Trophoblast cell (in vitro differentiated cells and primary cell): ENCODE results near the gene TMEM11.

ENCODE experiments used
- DNase-seq, 2 donors: peaks; one replicate each; pipeline ENCODE4 v3.0.0-alpha.2; 2016
- H2AFZ ChIP-seq: 2 replicates; pipeline ENCODE4 v1.6.1; 2013; ENCODE audit warnings: low read length, moderate library complexity, mild to moderate bottlenecking; ENCODE audit not compliant: insufficient read depth, poor library complexity
- H2AK5ac ChIP-seq: 2 replicates; pipeline ENCODE4 v1.6.1; 2013; ENCODE audit warnings: mild to moderate bottlenecking, low read length
- H2BK120ac ChIP-seq: 2 replicates; pipeline ENCODE4 v1.6.1; 2013; ENCODE audit warnings: low read length, mild to moderate bottlenecking, moderate library complexity; ENCODE audit not compliant: insufficient read depth, poor library complexity
- H2BK12ac ChIP-seq: 2 replicates; pipeline ENCODE4 v1.6.1; 2013; ENCODE audit warnings: mild to moderate bottlenecking, low read length, moderate library complexity
- H2BK5ac ChIP-seq: 2 replicates; pipeline ENCODE4 v1.6.1; 2013; ENCODE audit warnings: low read length, low read depth, moderate library complexity, mild to moderate bottlenecking; ENCODE audit not compliant: poor library complexity
- H3K14ac ChIP-seq: 2 replicates; pipeline ENCODE4 v1.6.1; 2013; ENCODE audit warnings: mild to moderate bottlenecking, low read length
- H3K18ac ChIP-seq: 2 replicates; pipeline ENCODE4 v1.6.1; 2013; ENCODE audit warnings: mild to moderate bottlenecking, low read length
- H3K23ac ChIP-seq: 2 replicates; pipeline ENCODE4 v1.6.1; 2013; ENCODE audit warnings: low read length
- H3K27ac ChIP-seq: 2 replicates; pipeline ENCODE4 v1.5.1; 2013; ENCODE audit warnings: low read depth, mild to moderate bottlenecking, inconsistent platforms, low read length, moderate library complexity
- H3K27me3 ChIP-seq: 2 replicates; pipeline ENCODE4 v1.6.1; 2013; ENCODE audit warnings: inconsistent platforms, mild to moderate bottlenecking, low read length, moderate library complexity; ENCODE audit not compliant: insufficient read depth
- H3K36me3 ChIP-seq, 2 experiments: 1 replicate in 1 of 2; 2 replicates in 1 of 2; pipeline ENCODE4 v1.6.1; 2013; ENCODE audit warnings: low read length in 2 of 2, mild to moderate bottlenecking in 2 of 2, moderate library complexity in 1 of 2; ENCODE audit not compliant: insufficient read depth in 2 of 2, control insufficient read depth in 1 of 2
- H3K4ac ChIP-seq: 2 replicates; pipeline ENCODE4 v1.6.1; 2013; ENCODE audit warnings: low read depth, mild to moderate bottlenecking, low read length, moderate library complexity
- H3K4me1 ChIP-seq, 2 experiments: 1 replicate in 1 of 2; 2 replicates in 1 of 2; pipeline ENCODE4 v1.6.1; 2013; ENCODE audit warnings: low read length in 2 of 2, mild to moderate bottlenecking in 2 of 2, moderate library complexity in 1 of 2; ENCODE audit not compliant: insufficient read depth in 2 of 2, control insufficient read depth in 1 of 2
- H3K4me2 ChIP-seq: 2 replicates; pipeline ENCODE4 v1.6.1; 2013; ENCODE audit warnings: inconsistent platforms, mild to moderate bottlenecking, low read length, moderate library complexity
- H3K4me3 ChIP-seq: 2 replicates; pipeline ENCODE4 v1.5.1; 2013; ENCODE audit warnings: mild to moderate bottlenecking, low read depth, low read length, inconsistent platforms
- H3K79me1 ChIP-seq: one replicate; pipeline ENCODE4 v1.6.1; 2013; ENCODE audit warnings: low read length
- H3K79me2 ChIP-seq: 2 replicates; pipeline ENCODE4 v1.6.1; 2013; ENCODE audit warnings: low read length, mild to moderate bottlenecking; ENCODE audit not compliant: control insufficient read depth, insufficient read depth, poor library complexity
- H3K9ac ChIP-seq: 2 replicates; pipeline ENCODE4 v1.6.1; 2013; ENCODE audit warnings: mild to moderate bottlenecking, low read length
- H3K9me3 ChIP-seq: 2 replicates; pipeline ENCODE4 v1.6.1; 2013; ENCODE audit warnings: low read depth, mild to moderate bottlenecking, control low read depth, inconsistent platforms, low read length; ENCODE audit not compliant: insufficient read depth
- H4K12ac ChIP-seq: 2 replicates; pipeline ENCODE4 v1.6.1; 2013; ENCODE audit warnings: low read depth, mild to moderate bottlenecking, low read length, moderate library complexity
- H4K8ac ChIP-seq: 2 replicates; pipeline ENCODE4 v1.6.1; 2013; ENCODE audit warnings: low read depth, mild to moderate bottlenecking, low read length, moderate library complexity
- H4K91ac ChIP-seq: one replicate; pipeline ENCODE4 v1.6.1; 2013; ENCODE audit warnings: low read depth, mild to moderate bottlenecking, low read length, moderate library complexity
- WGBS: extraction: QIAGEN DNeasy Blood & Tissue Kit; methylation state at CpG from one replicate; pipeline ENCODE4 v1.1.7; 2013; ENCODE audit warnings: missing lambda C conversion rate; ENCODE audit not compliant: insufficient read length, insufficient coverage; ENCODE audit errors: extremely low coverage; 5-methylcytosine and 5-hydroxymethylcytosine counted together

The TMEM11 gene

DNA sequence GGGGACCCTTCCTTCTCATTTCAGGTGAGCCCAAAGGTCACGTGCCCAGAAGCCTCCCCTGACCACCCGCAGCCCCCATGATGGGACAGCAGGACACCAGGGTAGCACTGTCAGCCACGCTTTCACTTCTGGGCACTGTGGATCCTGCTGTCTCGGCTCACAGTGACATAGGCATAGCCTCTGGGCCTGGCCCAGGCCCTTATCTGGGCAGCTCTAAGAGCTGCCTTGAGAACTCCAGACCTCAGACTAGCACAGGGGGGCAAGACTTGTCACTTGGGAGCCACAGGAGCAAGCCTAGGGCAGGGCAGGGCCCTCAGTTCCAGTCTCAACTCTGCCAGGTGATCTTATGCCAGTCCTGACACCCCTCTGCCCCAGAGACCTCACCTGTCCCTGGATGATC is 34.5 kb upstream of the TMEM11 start:
- Histone ChIP-seq H2BK12ac (no peak overlapping the region), H3K27ac (no peak overlapping the region), H2AFZ (no peak overlapping the region), H2AK5ac (peak overlapping the region; percentile 28), H3K4ac (no peak overlapping the region), H3K4me1 (peaks cover 21 to 22% of the 10 kb centered on the region in 2 experiments), H4K12ac (no peak overlapping the region), H3K36me3 (peaks cover 0 to 1% of the 10 kb centered on the region in 2 experiments), H3K9me3 (peaks cover 4% of the 10 kb centered on the region), H3K14ac (no peak overlapping the region), H3K79me2 (peaks cover 2% of the 10 kb centered on the region), H3K79me1 (peaks cover 7% of the 10 kb centered on the region), H3K18ac (no peak overlapping the region), H4K8ac (no peak overlapping the region), H3K9ac (no peak overlapping the region), H3K4me2 (no peak overlapping the region), H3K27me3 (no peaks in the 10 kb centered on the region), H3K4me3 (no peak overlapping the region), H2BK120ac (no peak overlapping the region), H2BK5ac (no peak overlapping the region), H3K23ac (no peak overlapping the region), H4K91ac (no peak overlapping the region)
- DNase-seq = no peak
- no CpG with 5 or more reads among the region's 4 CpGs for WGBS

DNA sequence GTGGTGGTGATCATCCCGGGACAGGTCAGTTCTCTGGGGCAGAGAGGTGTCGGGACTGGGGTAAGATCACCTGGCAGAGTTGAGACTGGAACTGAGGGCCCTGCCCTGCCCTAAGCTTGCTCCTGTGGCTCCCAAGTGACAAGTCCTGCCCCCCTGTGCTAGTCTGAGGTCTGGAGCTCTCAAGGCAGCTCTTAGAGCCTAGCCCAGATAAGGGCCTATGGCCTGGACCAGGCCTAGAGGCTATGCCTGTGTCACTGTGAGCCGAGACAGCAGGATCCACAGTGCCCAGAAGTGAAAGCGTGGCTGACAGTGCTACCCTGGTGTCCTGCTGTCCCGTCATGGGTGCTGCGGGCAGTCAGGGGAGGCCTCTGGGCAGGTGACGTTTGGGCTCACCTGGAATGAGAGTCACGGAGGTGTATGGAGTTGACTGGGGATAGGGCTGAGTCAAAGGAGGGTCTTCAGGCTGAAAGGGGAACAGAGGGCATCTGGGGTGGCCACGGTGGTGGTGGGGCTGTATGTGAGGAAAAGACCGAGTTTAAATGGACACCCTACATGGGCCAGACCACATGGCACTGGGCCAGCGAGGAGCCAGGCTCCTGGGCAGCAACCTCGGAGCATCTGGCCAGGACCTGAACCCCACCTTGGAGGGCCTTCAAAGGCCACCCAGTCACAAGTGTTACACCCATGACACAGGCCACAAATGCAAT is 33.7 kb upstream of the TMEM11 start:
- H4K91ac ChIP-seq = no peak overlapping the region
- H3K4ac ChIP-seq = no peak overlapping the region
- DNase-seq = no peak
- no peak overlapping the region for H3K23ac ChIP-seq
- no peak overlapping the region for H3K18ac ChIP-seq
- no peaks in the 10 kb centered on the region for H3K27me3 ChIP-seq
- WGBS = no CpG with 5 or more reads among the region's 12 CpGs
- no peak overlapping the region for H3K27ac ChIP-seq
- H3K4me2 ChIP-seq = no peak overlapping the region
- H4K8ac ChIP-seq = no peak overlapping the region
- H2AFZ ChIP-seq = no peak overlapping the region
- no peak overlapping the region for H4K12ac ChIP-seq
- no peak overlapping the region for H2AK5ac ChIP-seq
- H3K36me3 ChIP-seq = peaks cover 1 to 5% of the 10 kb centered on the region in 2 experiments
- H3K79me2 ChIP-seq = peaks cover 2% of the 10 kb centered on the region
- H2BK120ac ChIP-seq = no peak overlapping the region
- no peak overlapping the region for H2BK5ac ChIP-seq
- no peak overlapping the region for H2BK12ac ChIP-seq
- H3K9ac ChIP-seq = no peak overlapping the region
- peaks cover 4% of the 10 kb centered on the region for H3K9me3 ChIP-seq
- H3K14ac ChIP-seq = no peak overlapping the region
- peaks cover 29 to 30% of the 10 kb centered on the region in 2 experiments for H3K4me1 ChIP-seq
- H3K4me3 ChIP-seq = no peak overlapping the region
- H3K79me1 ChIP-seq = peaks cover 13% of the 10 kb centered on the region

DNA sequence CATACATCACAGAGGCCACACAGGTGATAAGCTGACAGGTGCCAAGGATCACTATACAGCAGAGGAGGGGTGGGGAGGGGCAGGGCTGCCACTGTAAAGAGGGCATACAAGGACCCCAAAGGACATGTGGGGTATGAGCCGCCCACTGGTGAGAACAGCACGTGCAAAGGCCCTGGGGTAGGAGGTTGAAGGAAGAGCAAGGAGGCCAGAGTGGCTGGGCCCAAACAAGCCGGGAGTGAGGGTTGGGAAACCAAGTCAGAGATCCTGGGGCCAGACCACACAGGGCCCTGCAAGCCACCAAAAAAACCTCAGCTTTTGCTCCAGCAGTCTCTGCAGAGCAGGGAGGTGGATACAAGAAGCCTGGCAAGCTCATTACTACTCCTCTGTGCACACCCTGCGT is 32.7 kb upstream of the TMEM11 start:
- H4K91ac ChIP-seq = no peak overlapping the region
- WGBS = no CpG with 5 or more reads among the region's 4 CpGs
- H2AFZ ChIP-seq = no peak overlapping the region
- DNase-seq = no peak
- no peak overlapping the region for H2BK5ac ChIP-seq
- no peak overlapping the region for H4K8ac ChIP-seq
- no peak overlapping the region for H3K9ac ChIP-seq
- H2BK120ac ChIP-seq = no peak overlapping the region
- no peak overlapping the region for H3K27ac ChIP-seq
- no peak overlapping the region for H4K12ac ChIP-seq
- H3K9me3 ChIP-seq = peaks cover 4% of the 10 kb centered on the region
- peaks cover 2% of the 10 kb centered on the region for H3K79me2 ChIP-seq
- H3K4me2 ChIP-seq = no peak overlapping the region
- H2AK5ac ChIP-seq = no peak overlapping the region
- H3K79me1 ChIP-seq = peaks cover 12% of the 10 kb centered on the region
- no peak overlapping the region for H2BK12ac ChIP-seq
- no peak overlapping the region for H3K14ac ChIP-seq
- H3K18ac ChIP-seq = no peak overlapping the region
- H3K36me3 ChIP-seq = peaks cover 3 to 8% of the 10 kb centered on the region in 2 experiments
- no peak overlapping the region for H3K23ac ChIP-seq
- peaks cover 33 to 35% of the 10 kb centered on the region in 2 experiments for H3K4me1 ChIP-seq
- no peaks in the 10 kb centered on the region for H3K27me3 ChIP-seq
- H3K4me3 ChIP-seq = no peak overlapping the region
- H3K4ac ChIP-seq = no peak overlapping the region

DNA sequence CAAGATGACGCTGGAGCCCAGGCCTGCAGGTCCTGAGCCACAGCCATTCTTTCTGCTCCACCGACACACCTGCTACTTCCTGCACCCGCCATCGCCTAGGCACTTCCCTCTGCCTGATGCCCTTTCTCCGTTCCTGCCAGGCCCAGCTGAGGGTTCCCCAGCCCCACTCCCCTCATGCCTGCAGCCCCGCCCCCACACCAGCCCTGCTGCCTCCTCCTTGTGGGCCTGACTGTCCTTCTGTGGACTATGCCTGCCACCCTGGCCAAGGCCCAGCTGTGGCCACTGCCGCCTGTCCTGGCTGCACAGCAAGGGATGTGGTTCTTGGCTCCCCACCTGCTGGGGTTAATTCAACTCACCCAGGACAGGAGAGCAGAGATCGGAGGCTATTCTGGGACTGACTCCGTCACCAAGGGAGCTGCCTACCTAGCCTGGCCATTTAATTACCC is 31.7 kb upstream of the TMEM11 start:
- Histone ChIP-seq H3K18ac (no peak overlapping the region), H2BK12ac (no peak overlapping the region), H2AFZ (no peak overlapping the region), H3K9me3 (peaks cover 4% of the 10 kb centered on the region), H3K27me3 (no peaks in the 10 kb centered on the region), H4K12ac (no peak overlapping the region), H2BK120ac (no peak overlapping the region), H3K4ac (no peak overlapping the region), H3K79me2 (peaks cover 2% of the 10 kb centered on the region), H3K79me1 (peaks cover 13% of the 10 kb centered on the region), H4K91ac (no peak overlapping the region), H3K9ac (no peak overlapping the region), H3K27ac (no peak overlapping the region), H3K36me3 (peaks cover 3 to 6% of the 10 kb centered on the region in 2 experiments), H3K4me1 (peaks cover 34 to 39% of the 10 kb centered on the region in 2 experiments), H3K4me3 (no peak overlapping the region), H2BK5ac (no peak overlapping the region), H2AK5ac (no peak overlapping the region), H3K14ac (no peak overlapping the region), H3K23ac (no peak overlapping the region), H4K8ac (no peak overlapping the region), H3K4me2 (no peak overlapping the region)
- WGBS = no CpG with 5 or more reads among the region's 9 CpGs
- DNase-seq = no peak
